ENCODE results near the gene ZNF195.

The ZNF195 gene

DNA sequence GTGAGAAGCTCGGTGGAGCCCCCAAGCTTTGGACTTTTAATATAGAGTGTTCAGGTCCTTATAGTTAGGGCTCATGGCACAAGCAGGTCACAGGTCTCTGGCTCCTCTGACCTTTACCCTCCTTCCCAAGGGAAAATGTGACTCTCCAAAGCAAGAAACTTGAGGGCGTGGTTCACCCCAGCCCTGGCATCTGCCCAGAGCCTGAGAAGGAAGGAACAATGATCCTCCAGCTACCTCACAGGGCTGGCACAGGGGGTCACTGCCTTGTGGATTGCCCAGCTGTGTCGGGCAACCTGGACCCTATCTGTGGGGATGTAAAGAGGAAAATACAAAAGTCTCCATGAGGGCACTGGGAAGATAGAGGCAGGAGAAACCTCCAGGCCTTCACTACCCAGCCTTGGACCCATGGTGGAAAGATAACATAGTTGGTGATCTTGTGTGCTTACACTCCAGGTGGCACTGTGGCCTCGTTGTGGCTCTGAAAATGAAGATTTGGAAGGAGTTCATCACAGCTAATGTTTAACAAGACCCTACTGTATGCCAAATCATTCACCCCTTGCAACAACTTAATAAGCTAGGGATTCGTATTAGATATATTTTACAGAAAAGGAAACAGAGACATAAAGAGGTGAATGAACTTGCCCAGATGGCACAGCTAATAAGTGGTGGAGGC, 3.8 kb upstream of the ZNF195 start:
- peaks cover 0 to 5% of the 10 kb centered on the region in 2 experiments for H3K27me3 ChIP-seq (ENCODE audit: control insufficient read depth in 1 of 2, insufficient read depth in 1 of 2, low read length in 2 of 2)
- no peak overlapping the region for H2AFZ ChIP-seq (ENCODE audit: low read depth, low read length)
- peak overlapping the region in 1 of 2 experiments; percentile 74 for H3K4me3 ChIP-seq (ENCODE audit: insufficient read depth in 1 of 2, low read depth in 1 of 2, low read length in 2 of 2)
- peaks cover 0 to 33% of the 10 kb centered on the region in 2 experiments for H3K36me3 ChIP-seq (ENCODE audit: control insufficient read depth in 1 of 2, insufficient read depth in 2 of 2, low read depth in 1 of 2, low read length in 2 of 2)
- no peak overlapping the region for H4K91ac ChIP-seq (ENCODE audit: low read length)
- no peak overlapping the region for H2BK15ac ChIP-seq (ENCODE audit: low read depth, poor library complexity, severe bottlenecking)
- 82% methylated on average over 4 of the region's 5 CpGs for WGBS
- H3K9ac ChIP-seq (ENCODE audit: low read length): no peak overlapping the region
- H4K8ac ChIP-seq (ENCODE audit: low read length): no peak overlapping the region
- no peak for DNase-seq
- peaks cover 18% of the 10 kb centered on the region for H3K9me3 ChIP-seq (ENCODE audit: control insufficient read depth, low read length)
- no peak overlapping the region for H3K14ac ChIP-seq (ENCODE audit: low read length in 2 of 2)
- no peak overlapping the region for H2BK120ac ChIP-seq (ENCODE audit: low read depth, low read length)
- H3K23ac ChIP-seq (ENCODE audit: low read length in 2 of 2): peak overlapping the region in 1 of 2 experiments; percentile 42
- no peak overlapping the region for H2AK5ac ChIP-seq (ENCODE audit: low read length, severe bottlenecking)
- H3K79me1 ChIP-seq (replicated peaks; ENCODE audit: low read length, poor library complexity, severe bottlenecking): no peaks in the 10 kb centered on the region
- H3K4ac ChIP-seq (ENCODE audit: low read depth in 1 of 2, low read length in 2 of 2): no peak overlapping the region
- peaks cover 3% of the 10 kb centered on the region for H3K4me1 ChIP-seq (ENCODE audit: control insufficient read depth, insufficient read depth, low read depth, low read length)
- H2BK5ac ChIP-seq (ENCODE audit: low read depth, low read length, poor library complexity, severe bottlenecking): no peak overlapping the region
- no peak overlapping the region for H3K4me2 ChIP-seq (ENCODE audit: low read length, poor library complexity, severe bottlenecking)
- H3K18ac ChIP-seq (ENCODE audit: low read depth in 1 of 2, low read length in 2 of 2): no peak overlapping the region
- H2BK12ac ChIP-seq (ENCODE audit: low read length in 2 of 2): no peak overlapping the region
- no peak overlapping the region for H3K27ac ChIP-seq (ENCODE audit: low read length, poor library complexity, severe bottlenecking)

DNA sequence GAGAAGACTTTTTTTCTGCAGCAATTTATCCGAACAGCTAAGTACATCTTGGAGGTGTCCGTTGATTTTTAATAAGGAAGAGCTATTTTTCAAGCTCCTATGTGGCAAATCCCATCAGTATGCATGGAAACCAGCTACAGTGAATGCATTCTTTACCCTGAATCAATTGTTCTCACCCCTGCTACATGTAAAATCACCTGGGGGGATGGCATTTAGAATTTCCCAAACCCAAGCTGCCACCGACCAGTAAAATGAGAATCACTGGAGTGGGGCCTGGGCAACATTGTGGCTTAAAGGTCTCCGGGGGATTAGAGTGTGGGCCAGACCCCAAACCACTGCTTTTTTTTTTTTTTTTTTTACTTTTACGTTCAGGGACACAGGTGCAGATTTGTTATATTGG, 2.8 kb upstream of the ZNF195 start:
- WGBS: 76% methylated on average over 3 of the region's 5 CpGs

DNA sequence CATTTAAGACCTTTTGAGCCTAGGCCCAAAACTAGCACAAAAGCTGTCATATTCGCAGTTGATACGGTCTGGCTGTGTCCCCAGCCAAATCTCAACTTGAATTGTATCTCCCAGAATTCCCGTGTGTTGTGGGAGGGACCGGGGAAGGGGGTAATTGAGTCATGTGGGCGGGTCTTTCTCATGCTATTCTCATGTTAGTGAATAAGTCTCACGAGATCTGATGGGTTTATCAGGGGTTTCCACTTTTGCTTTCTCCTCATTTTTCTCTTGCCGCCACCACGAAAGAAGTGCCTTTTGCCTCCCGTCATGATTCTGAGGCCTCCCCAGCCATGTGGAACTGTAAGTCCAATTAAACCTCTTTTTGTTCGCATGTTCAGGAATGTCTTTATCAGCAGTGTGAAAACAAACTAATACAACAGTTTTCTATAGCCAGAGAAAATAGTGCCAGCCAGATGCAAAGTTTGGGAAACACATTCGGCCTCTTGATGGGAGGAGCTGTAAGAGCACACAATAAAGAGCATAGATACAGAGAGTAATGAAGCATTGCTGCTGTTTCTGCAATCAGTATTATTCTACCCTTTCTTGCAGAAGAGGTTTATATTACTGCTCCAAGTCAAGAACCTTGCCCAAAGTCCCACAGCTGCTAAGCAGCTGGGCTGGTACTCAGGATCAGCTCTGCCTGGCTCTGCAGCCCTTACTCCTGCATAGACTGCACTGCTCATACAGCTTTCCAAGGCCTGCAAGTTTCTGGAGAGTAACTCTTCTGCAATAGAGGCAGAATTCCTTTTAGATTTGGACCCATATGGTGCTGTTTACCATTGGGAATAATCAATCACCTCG, 2.0 kb upstream of the ZNF195 start:
- Histone ChIP-seq H3K14ac (ENCODE audit: low read length in 2 of 2) (no peak overlapping the region), H2BK5ac (ENCODE audit: low read depth, low read length, poor library complexity, severe bottlenecking) (no peak overlapping the region)
- WGBS: 46% methylated on average over 11 of the region's 12 CpGs

More for the DNA sequence above, 2.8 kb upstream of the ZNF195 start:
- no peak overlapping the region for H3K27ac ChIP-seq (ENCODE audit: low read length, poor library complexity, severe bottlenecking)
- no peak overlapping the region for H2BK5ac ChIP-seq (ENCODE audit: low read depth, low read length, poor library complexity, severe bottlenecking)
- no peak overlapping the region for H2BK15ac ChIP-seq (ENCODE audit: low read depth, poor library complexity, severe bottlenecking)
- peak overlapping the region; percentile 69 for H3K9ac ChIP-seq (ENCODE audit: low read length)
- no peak overlapping the region for H3K23ac ChIP-seq (ENCODE audit: low read length in 2 of 2)
- H3K4me1 ChIP-seq (ENCODE audit: control insufficient read depth, insufficient read depth, low read depth, low read length): peaks cover 8% of the 10 kb centered on the region
- no peak overlapping the region for H3K4me2 ChIP-seq (ENCODE audit: low read length, poor library complexity, severe bottlenecking)
- no peak overlapping the region for H3K18ac ChIP-seq (ENCODE audit: low read depth in 1 of 2, low read length in 2 of 2)
- no peak overlapping the region for H2AK5ac ChIP-seq (ENCODE audit: low read length, severe bottlenecking)
- H2BK120ac ChIP-seq (ENCODE audit: low read depth, low read length): no peak overlapping the region
- H3K27me3 ChIP-seq (ENCODE audit: control insufficient read depth in 1 of 2, insufficient read depth in 1 of 2, low read length in 2 of 2): peaks cover 0 to 5% of the 10 kb centered on the region in 2 experiments
- H3K36me3 ChIP-seq (ENCODE audit: control insufficient read depth in 1 of 2, insufficient read depth in 2 of 2, low read depth in 1 of 2, low read length in 2 of 2): peaks cover 6 to 41% of the 10 kb centered on the region in 2 experiments
- no peak overlapping the region for H2BK12ac ChIP-seq (ENCODE audit: low read length in 2 of 2)
- peaks cover 5% of the 10 kb centered on the region for H3K79me1 ChIP-seq (replicated peaks; ENCODE audit: low read length, poor library complexity, severe bottlenecking)
- H4K8ac ChIP-seq (ENCODE audit: low read length): no peak overlapping the region
- H4K91ac ChIP-seq (ENCODE audit: low read length): no peak overlapping the region
- peaks cover 18% of the 10 kb centered on the region for H3K9me3 ChIP-seq (ENCODE audit: control insufficient read depth, low read length)
- no peak overlapping the region for H2AFZ ChIP-seq (ENCODE audit: low read depth, low read length)
- no peak for DNase-seq
- no peak overlapping the region for H3K14ac ChIP-seq (ENCODE audit: low read length in 2 of 2)
- peak overlapping the region in 1 of 2 experiments; percentile 74 for H3K4me3 ChIP-seq (ENCODE audit: insufficient read depth in 1 of 2, low read depth in 1 of 2, low read length in 2 of 2)
- no peak overlapping the region for H3K4ac ChIP-seq (ENCODE audit: low read depth in 1 of 2, low read length in 2 of 2)

DNA sequence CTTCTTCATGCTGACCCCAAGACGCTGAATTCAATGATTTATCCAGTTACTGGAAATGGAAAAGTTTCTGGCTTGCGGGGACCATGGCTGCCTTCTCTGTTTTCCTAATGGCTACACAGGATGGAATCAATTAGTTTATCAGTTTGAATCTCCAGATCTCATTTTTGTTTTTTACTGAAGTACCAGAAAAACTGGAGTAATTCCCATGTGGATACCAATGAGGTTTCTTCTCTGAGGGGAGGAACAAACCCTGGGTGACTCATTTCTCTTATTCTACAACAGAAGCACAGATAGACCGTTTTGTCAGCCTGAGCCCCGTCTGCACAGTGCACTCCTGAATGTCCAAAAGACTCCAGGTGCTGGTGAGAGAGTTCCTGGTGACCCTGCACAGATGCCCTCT, 3.4 kb downstream of the ZNF195 start:
- Histone ChIP-seq H2BK15ac (ENCODE audit: low read depth, poor library complexity, severe bottlenecking) (no peak overlapping the region), H3K14ac (ENCODE audit: low read length in 2 of 2) (no peak overlapping the region), H4K8ac (ENCODE audit: low read length) (no peak overlapping the region), H3K4me2 (ENCODE audit: low read length, poor library complexity, severe bottlenecking) (no peak overlapping the region), H3K36me3 (ENCODE audit: control insufficient read depth in 1 of 2, insufficient read depth in 2 of 2, low read depth in 1 of 2, low read length in 2 of 2) (peaks cover 36 to 55% of the 10 kb centered on the region in 2 experiments), H3K79me1 (replicated peaks; ENCODE audit: low read length, poor library complexity, severe bottlenecking) (peaks cover 24% of the 10 kb centered on the region), H3K23ac (ENCODE audit: low read length in 2 of 2) (no peak overlapping the region), H3K9ac (ENCODE audit: low read length) (peak overlapping the region; percentile 48), H4K91ac (ENCODE audit: low read length) (no peak overlapping the region), H3K27ac (ENCODE audit: low read length, poor library complexity, severe bottlenecking) (no peak overlapping the region), H2AFZ (ENCODE audit: low read depth, low read length) (no peak overlapping the region), H3K4me1 (ENCODE audit: control insufficient read depth, insufficient read depth, low read depth, low read length) (peaks cover 8% of the 10 kb centered on the region), H3K18ac (ENCODE audit: low read depth in 1 of 2, low read length in 2 of 2) (no peak overlapping the region), H3K9me3 (ENCODE audit: control insufficient read depth, low read length) (peaks cover 40% of the 10 kb centered on the region), H2BK12ac (ENCODE audit: low read length in 2 of 2) (no peak overlapping the region), H3K4me3 (ENCODE audit: insufficient read depth in 1 of 2, low read depth in 1 of 2, low read length in 2 of 2) (peak overlapping the region in 1 of 2 experiments; percentile 52), H2BK120ac (ENCODE audit: low read depth, low read length) (no peak overlapping the region), H2BK5ac (ENCODE audit: low read depth, low read length, poor library complexity, severe bottlenecking) (no peak overlapping the region), H3K27me3 (ENCODE audit: control insufficient read depth in 1 of 2, insufficient read depth in 1 of 2, low read length in 2 of 2) (no peaks in the 10 kb centered on the region), H2AK5ac (ENCODE audit: low read length, severe bottlenecking) (no peak overlapping the region), H3K4ac (ENCODE audit: low read depth in 1 of 2, low read length in 2 of 2) (no peak overlapping the region)
- no peak for DNase-seq
- WGBS: 86% methylated on average over 4 of the region's 4 CpGs

More for the DNA sequence above, 2.0 kb upstream of the ZNF195 start:
- peaks cover 0 to 5% of the 10 kb centered on the region in 2 experiments for H3K27me3 ChIP-seq (ENCODE audit: control insufficient read depth in 1 of 2, insufficient read depth in 1 of 2, low read length in 2 of 2)
- peaks cover 8% of the 10 kb centered on the region for H3K4me1 ChIP-seq (ENCODE audit: control insufficient read depth, insufficient read depth, low read depth, low read length)
- H2BK15ac ChIP-seq (ENCODE audit: low read depth, poor library complexity, severe bottlenecking): no peak overlapping the region
- H3K4ac ChIP-seq (ENCODE audit: low read depth in 1 of 2, low read length in 2 of 2): no peak overlapping the region
- no peak overlapping the region for H2BK120ac ChIP-seq (ENCODE audit: low read depth, low read length)
- H3K23ac ChIP-seq (ENCODE audit: low read length in 2 of 2): no peak overlapping the region
- no peak overlapping the region for H3K4me2 ChIP-seq (ENCODE audit: low read length, poor library complexity, severe bottlenecking)
- H3K36me3 ChIP-seq (ENCODE audit: control insufficient read depth in 1 of 2, insufficient read depth in 2 of 2, low read depth in 1 of 2, low read length in 2 of 2): peaks cover 10 to 38% of the 10 kb centered on the region in 2 experiments
- H2AFZ ChIP-seq (ENCODE audit: low read depth, low read length): no peak overlapping the region
- H3K18ac ChIP-seq (ENCODE audit: low read depth in 1 of 2, low read length in 2 of 2): no peak overlapping the region
- no peak overlapping the region for H2AK5ac ChIP-seq (ENCODE audit: low read length, severe bottlenecking)
- no peak overlapping the region for H2BK12ac ChIP-seq (ENCODE audit: low read length in 2 of 2)
- H3K4me3 ChIP-seq (ENCODE audit: insufficient read depth in 1 of 2, low read depth in 1 of 2, low read length in 2 of 2): peak overlapping the region in 1 of 2 experiments; percentile 74
- H4K91ac ChIP-seq (ENCODE audit: low read length): no peak overlapping the region
- no peak overlapping the region for H4K8ac ChIP-seq (ENCODE audit: low read length)
- no peak overlapping the region for H3K27ac ChIP-seq (ENCODE audit: low read length, poor library complexity, severe bottlenecking)
- H3K9ac ChIP-seq (ENCODE audit: low read length): peak overlapping the region; percentile 69
- H3K9me3 ChIP-seq (ENCODE audit: control insufficient read depth, low read length): peaks cover 11% of the 10 kb centered on the region
- H3K79me1 ChIP-seq (replicated peaks; ENCODE audit: low read length, poor library complexity, severe bottlenecking): peaks cover 7% of the 10 kb centered on the region
- no peak for DNase-seq

All from mesenchymal stem cell (in vitro differentiated cells and primary cell).